GM23248 (cell line): Measurements from ENCODE around the gene WDR82.

ENCODE experiments used
- EZH2 ChIP-seq: fragments of 200-600 bp; sonication (generic); IDR thresholded peaks from 2 replicates; pipeline ENCODE4 v1.6.1; 2018; ENCODE audit warnings: antibody characterized with exemption, mild to moderate bottlenecking; ENCODE audit not compliant: insufficient read depth, poor library complexity, severe bottlenecking
- EZH2phosphoT487 ChIP-seq: fragments of 200-600 bp; sonication (generic); IDR thresholded peaks from 2 replicates; pipeline ENCODE4 v1.6.1; 2018; ENCODE audit warnings: antibody characterized with exemption, moderate library complexity, mild to moderate bottlenecking, low read depth; ENCODE audit not compliant: insufficient read depth

GRCh38 chr3:52227766-52228165, 50.7 kb downstream of the WDR82 start:
- TF ChIP-seq EZH2 (no peak), EZH2phosphoT487 (no peak)
